Skeletal muscle satellite cell (primary cell): ENCODE results near the gene STYXL1.

Source experiments
- H3K27me3 ChIP-seq: 2 replicates; pipeline ENCODE4 v1.7.0; 2013; ENCODE audit warnings: low read length; ENCODE audit not compliant: control insufficient read depth, insufficient read depth
- H3K36me3 ChIP-seq: 2 replicates; pipeline ENCODE4 v1.7.0; 2013; ENCODE audit warnings: mild to moderate bottlenecking, control low read depth, low read length; ENCODE audit not compliant: insufficient read depth
- H3K4me1 ChIP-seq: 2 replicates; pipeline ENCODE4 v1.7.0; 2013; ENCODE audit warnings: low read length; ENCODE audit not compliant: control insufficient read depth, insufficient read depth
- H3K4me2 ChIP-seq: 2 replicates; pipeline ENCODE4 v1.7.0; 2013; ENCODE audit warnings: mild to moderate bottlenecking, low read length
- H3K4me3 ChIP-seq: 2 replicates; pipeline ENCODE4 v1.7.0; 2013; ENCODE audit warnings: low read length
- H3K9ac ChIP-seq: 2 replicates; pipeline ENCODE4 v1.7.0; 2013; ENCODE audit warnings: mild to moderate bottlenecking, low read depth, low read length, moderate library complexity
- H3K9me3 ChIP-seq: replicated peaks from 2 replicates; pipeline ENCODE4 v1.7.0; 2013; ENCODE audit warnings: mild to moderate bottlenecking, control low read depth, low read length

STYXL1 gene

DNA sequence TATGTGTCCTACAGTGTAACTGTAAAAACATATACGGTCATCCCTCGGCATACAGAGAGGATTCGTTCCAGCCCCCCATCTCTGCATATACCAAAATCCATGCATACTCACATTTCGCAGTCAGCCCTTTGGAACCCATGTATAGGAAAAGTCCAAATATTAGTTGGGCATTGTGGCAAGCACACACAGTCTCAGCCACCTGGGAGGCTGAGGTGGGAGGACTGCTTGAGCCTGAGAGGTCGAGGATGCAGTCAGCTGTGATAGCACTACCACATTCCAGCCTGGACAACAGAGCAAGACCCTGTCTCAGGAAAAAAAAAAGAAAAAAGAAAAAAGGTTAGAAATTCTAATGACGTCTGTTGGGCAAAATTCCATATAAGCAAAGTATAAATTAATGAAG, 29.2 kb upstream of the STYXL1 start:
- no peak overlapping the region for H3K9ac ChIP-seq
- no peaks in the 10 kb centered on the region for H3K27me3 ChIP-seq
- H3K4me3 ChIP-seq: no peak overlapping the region
- no peak overlapping the region for H3K4me2 ChIP-seq
- H3K36me3 ChIP-seq: no peaks in the 10 kb centered on the region
- no peaks in the 10 kb centered on the region for H3K9me3 ChIP-seq
- H3K4me1 ChIP-seq: peaks cover 6% of the 10 kb centered on the region

DNA sequence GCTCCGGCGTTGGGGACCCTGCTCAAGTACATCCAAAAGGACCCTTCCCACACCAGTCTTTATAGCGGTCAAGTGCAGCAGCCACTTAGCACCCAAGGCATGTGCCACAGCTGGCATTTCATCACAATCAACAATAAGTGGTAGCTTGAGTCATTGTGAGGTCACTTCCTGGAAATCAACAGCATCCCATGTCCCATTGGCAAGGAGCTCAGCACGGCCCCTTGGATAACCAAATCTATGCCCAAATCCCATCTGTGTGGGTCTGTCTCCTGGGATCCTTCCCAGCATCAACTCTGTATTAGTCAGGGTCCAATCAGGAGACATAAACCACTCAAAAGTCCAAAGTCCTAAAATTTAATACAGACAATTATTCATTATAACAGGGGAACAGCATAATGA, 27.2 kb upstream of the STYXL1 start:
- Histone ChIP-seq H3K9me3 (no peaks in the 10 kb centered on the region), H3K27me3 (no peaks in the 10 kb centered on the region), H3K36me3 (no peaks in the 10 kb centered on the region), H3K4me2 (no peak overlapping the region), H3K4me3 (no peak overlapping the region), H3K4me1 (peaks cover 10% of the 10 kb centered on the region), H3K9ac (no peak overlapping the region)

DNA sequence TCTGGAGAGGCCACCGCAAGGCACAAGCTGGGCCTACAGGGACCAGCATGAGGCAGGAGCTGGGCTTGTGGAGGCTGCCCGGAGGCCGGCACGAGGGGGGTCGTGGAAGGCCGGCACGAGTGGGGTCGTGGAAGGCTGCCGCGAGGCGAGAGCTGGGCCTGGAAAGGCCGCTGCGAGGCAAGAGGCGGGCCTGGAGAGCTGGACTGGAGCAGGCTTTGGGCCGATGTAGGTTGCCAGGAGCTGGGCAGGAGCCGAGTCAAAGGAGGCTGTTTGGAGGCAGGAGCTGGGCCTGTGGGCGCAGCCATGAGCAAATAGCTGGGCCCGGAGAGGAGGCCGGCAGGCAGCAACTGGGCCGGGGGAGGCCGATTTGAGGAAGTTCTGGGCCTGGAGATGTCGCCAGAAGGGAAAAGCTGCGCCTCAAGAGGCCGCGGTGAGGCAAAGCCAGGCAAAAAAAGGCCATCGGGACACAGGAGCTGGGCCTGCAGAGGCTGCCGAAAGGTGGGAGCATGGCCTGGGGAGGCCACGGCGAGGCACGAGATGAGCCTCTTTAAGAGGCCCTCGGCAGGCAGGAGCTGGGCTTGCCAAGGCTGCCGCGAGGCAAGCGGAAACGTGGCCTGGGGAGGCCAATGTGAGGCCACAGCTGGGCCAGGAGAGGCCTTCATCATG, 26.6 kb upstream of the STYXL1 start:
- H3K27me3 ChIP-seq: no peaks in the 10 kb centered on the region
- no peak overlapping the region for H3K4me3 ChIP-seq
- H3K36me3 ChIP-seq: no peaks in the 10 kb centered on the region
- H3K4me1 ChIP-seq: peaks cover 16% of the 10 kb centered on the region
- no peak overlapping the region for H3K9ac ChIP-seq
- no peak overlapping the region for H3K4me2 ChIP-seq
- H3K9me3 ChIP-seq: no peaks in the 10 kb centered on the region

DNA sequence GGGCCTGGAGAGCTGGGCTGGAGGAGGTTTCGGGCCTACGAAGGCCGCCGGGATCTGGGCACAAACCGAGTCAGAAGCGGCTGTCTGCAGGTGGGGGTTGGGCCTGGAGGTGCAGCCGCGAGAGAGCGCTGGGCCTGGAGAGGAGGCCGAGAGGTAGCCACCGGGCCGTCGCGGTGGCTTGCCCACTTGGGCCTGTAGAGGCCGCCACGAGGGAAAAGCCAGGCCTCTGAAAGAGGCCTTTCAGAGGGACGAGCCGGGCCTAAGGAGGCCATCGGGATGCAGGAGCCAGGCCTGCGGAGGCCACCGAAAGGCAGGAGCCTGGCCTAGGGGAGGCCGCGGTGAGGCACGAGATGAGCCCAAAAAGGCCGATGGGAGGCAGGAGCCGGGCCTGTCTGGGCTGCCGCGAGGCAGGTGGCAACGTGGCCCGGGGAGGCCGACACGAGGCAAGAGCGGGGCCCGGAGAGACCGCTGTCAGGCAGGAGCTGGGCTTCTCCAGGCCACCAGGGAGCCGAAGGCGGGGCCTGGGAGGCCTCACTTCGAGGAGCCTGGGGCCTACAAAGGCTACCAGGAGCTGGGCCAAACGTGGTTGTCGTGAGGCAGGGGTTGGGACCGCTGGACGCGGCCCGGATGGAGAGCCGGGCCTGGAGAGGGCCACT, 25.7 kb upstream of the STYXL1 start:
- no peak overlapping the region for H3K4me2 ChIP-seq
- no peak overlapping the region for H3K4me3 ChIP-seq
- H3K9me3 ChIP-seq: no peaks in the 10 kb centered on the region
- H3K36me3 ChIP-seq: no peaks in the 10 kb centered on the region
- no peak overlapping the region for H3K9ac ChIP-seq
- no peaks in the 10 kb centered on the region for H3K27me3 ChIP-seq
- H3K4me1 ChIP-seq: peaks cover 25% of the 10 kb centered on the region

DNA sequence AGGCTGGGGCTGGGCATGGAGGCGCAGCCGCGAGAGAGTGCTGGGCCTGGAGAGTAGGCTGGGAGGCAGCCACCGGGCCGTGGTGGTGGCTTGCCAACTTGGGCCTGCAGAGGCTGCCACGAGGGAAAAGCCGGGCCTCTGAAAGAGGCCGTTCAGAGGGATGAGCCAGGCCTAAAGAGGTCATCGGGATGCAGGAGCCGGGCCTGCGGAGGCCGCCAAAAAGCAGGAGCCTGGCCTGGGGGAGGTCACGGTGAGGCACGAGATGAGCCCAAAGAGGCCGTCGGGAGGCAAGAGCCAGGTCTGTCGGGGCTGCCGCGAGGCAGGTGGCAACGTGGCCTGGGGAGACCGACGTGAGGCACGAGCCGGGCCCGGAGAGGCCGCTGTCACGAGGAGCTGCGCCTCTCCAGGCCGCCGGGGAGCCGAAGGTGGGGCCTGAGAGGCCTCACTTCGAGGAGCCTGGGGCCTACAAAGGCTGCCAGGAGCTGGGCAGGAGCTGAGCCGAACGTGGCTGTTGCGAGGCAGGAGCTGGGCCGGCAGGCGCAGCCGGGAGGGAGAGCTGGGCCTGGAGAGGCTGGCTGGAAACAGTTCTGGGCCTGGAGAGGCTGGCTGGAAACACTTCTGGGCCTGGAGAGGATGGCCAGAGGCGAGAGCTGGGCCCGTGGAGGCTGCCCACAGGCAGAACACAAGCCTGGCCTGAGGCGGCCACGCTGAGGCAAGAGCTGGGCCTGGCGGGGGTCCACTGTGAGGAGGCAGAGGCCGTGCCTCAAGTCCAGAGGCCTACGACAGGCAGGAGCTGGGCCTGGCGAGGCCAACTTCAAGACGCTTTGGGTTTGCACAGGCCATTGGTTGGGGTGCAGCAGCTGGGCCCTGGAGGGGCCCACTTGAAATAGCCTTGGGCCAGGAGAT, 24.7 kb upstream of the STYXL1 start:
- H3K4me2 ChIP-seq: no peak overlapping the region
- H3K4me1 ChIP-seq: peaks cover 32% of the 10 kb centered on the region
- no peaks in the 10 kb centered on the region for H3K36me3 ChIP-seq
- no peak overlapping the region for H3K4me3 ChIP-seq
- H3K9ac ChIP-seq: peak overlapping the region; percentile 78
- no peaks in the 10 kb centered on the region for H3K27me3 ChIP-seq
- no peaks in the 10 kb centered on the region for H3K9me3 ChIP-seq

- peaks cover 40% of the 10 kb centered on the region for H3K4me1 ChIP-seq
- H3K9me3 ChIP-seq: no peaks in the 10 kb centered on the region
- peak overlapping the region; percentile 78 for H3K9ac ChIP-seq
- H3K4me3 ChIP-seq: no peak overlapping the region
- no peak overlapping the region for H3K4me2 ChIP-seq
- no peaks in the 10 kb centered on the region for H3K27me3 ChIP-seq
- H3K36me3 ChIP-seq: peaks cover 6% of the 10 kb centered on the region
Measured at GRCh38 chr7:76071316-76072242, 23.8 kb upstream of the STYXL1 start.

GRCh38 chr7:76069238-76069638, 21.4 kb upstream of the STYXL1 start:
- no peaks in the 10 kb centered on the region for H3K27me3 ChIP-seq
- no peak overlapping the region for H3K9ac ChIP-seq

GRCh38 chr7:76066716-76067503, 19.1 kb upstream of the STYXL1 start:
- Histone ChIP-seq H3K9me3 (no peaks in the 10 kb centered on the region), H3K36me3 (peaks cover 50% of the 10 kb centered on the region)

More at GRCh38 chr7:76069238-76069638, 21.4 kb upstream of the STYXL1 start:
- H3K36me3 ChIP-seq: peaks cover 29% of the 10 kb centered on the region
- no peak overlapping the region for H3K4me3 ChIP-seq
- peaks cover 38% of the 10 kb centered on the region for H3K4me1 ChIP-seq
- peak overlapping the region; percentile 44 for H3K4me2 ChIP-seq
- H3K9me3 ChIP-seq: no peaks in the 10 kb centered on the region

DNA sequence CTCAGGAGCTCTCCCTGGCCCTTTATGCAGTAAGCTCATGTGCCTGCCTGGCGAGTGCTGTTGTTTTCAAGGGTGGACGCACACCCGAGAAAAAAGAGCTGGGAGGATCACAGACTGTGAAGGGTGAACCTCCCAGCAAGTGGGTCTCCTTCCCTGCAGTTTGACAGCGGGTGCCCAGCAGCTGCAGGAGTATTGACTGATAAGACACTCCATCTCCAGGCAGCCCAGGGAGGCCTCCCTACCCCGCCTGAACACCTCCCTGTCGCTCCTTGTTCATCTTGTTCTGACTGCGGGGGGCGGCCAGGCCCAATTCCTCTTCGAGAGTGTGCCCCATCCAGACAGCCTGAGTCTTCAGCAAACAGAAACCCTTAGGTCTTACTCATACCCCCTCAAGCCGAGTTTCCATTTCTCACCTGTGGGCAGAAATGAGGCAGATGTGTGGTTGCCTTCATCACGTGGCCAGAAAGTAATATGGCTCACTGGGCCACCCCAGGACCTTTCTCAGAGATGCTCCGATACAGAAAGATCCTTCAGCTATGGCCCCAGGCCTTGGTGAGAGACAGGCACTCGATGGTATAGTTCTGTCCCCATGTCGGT, 17.3 kb upstream of the STYXL1 start:
- no peaks in the 10 kb centered on the region for H3K9me3 ChIP-seq
- H3K9ac ChIP-seq: no peak overlapping the region
- H3K36me3 ChIP-seq: peaks cover 68% of the 10 kb centered on the region
- H3K4me3 ChIP-seq: no peak overlapping the region
- H3K27me3 ChIP-seq: no peaks in the 10 kb centered on the region
- peaks cover 30% of the 10 kb centered on the region for H3K4me1 ChIP-seq
- no peak overlapping the region for H3K4me2 ChIP-seq

More at GRCh38 chr7:76066716-76067503, 19.1 kb upstream of the STYXL1 start:
- Histone ChIP-seq H3K4me1 (peaks cover 38% of the 10 kb centered on the region), H3K4me3 (no peak overlapping the region), H3K4me2 (no peak overlapping the region), H3K27me3 (no peaks in the 10 kb centered on the region), H3K9ac (no peak overlapping the region)
